Glutamatergic neuron (in vitro differentiated cells): ENCODE measurements around the gene PIM3. TPM values are rescaled to one million over a fixed set of nuclear protein-coding genes. Genes with fewer than 3 reads are reported as not detected.

Experiments used
- DNase-seq: peaks from one replicate; pipeline ENCODE4 v3.0.0; 2022
- H3K27ac Mint-ChIP-seq: one replicate; pipeline ENCODE4 v1.8.0; 2020; ENCODE audit warnings: mild to moderate bottlenecking, mixed read lengths, inconsistent platforms; ENCODE audit not compliant: unreplicated experiment
- H3K27me3 Mint-ChIP-seq: one replicate; pipeline ENCODE4 v1.8.0; 2020; ENCODE audit warnings: mild to moderate bottlenecking, moderate library complexity, mixed read lengths, inconsistent platforms; ENCODE audit not compliant: unreplicated experiment
- H3K36me3 Mint-ChIP-seq: one replicate; pipeline ENCODE4 v1.8.0; 2020; ENCODE audit warnings: mild to moderate bottlenecking, mixed read lengths, inconsistent platforms; ENCODE audit not compliant: unreplicated experiment
- H3K4me1 Mint-ChIP-seq: one replicate; pipeline ENCODE4 v1.8.0; 2020; ENCODE audit warnings: mild to moderate bottlenecking, low read depth, mixed read lengths, inconsistent platforms; ENCODE audit not compliant: unreplicated experiment
- H3K4me3 Mint-ChIP-seq: one replicate; pipeline ENCODE4 v1.8.0; 2020; ENCODE audit warnings: mild to moderate bottlenecking, mixed read lengths, inconsistent platforms; ENCODE audit not compliant: unreplicated experiment
- H3K9me3 Mint-ChIP-seq: one replicate; pipeline ENCODE4 v1.8.0; 2020; ENCODE audit warnings: mild to moderate bottlenecking, moderate library complexity, mixed read lengths, inconsistent platforms; ENCODE audit not compliant: unreplicated experiment
- CTCF ChIP-seq: fragments of 200-600 bp; sonication (generic); IDR thresholded peaks from one replicate; pipeline ENCODE4 v1.5.0; 2021; ENCODE audit not compliant: partially characterized antibody, unreplicated experiment
- total RNA-seq: library from RNA; stranded (reverse); fragmentation: NEBNext Ultra II Directional; extraction: Animal tissue kit (Norgen Biotek cat#: 25700); gene quantifications from one replicate; pipeline ENCODE4 v1.2.1, GENCODE V29; 2021; ENCODE audit not compliant: unreplicated experiment

PIM3 gene
- total RNA-seq, 1 donor from 2014 or later: 32.3 TPM

- DNase-seq: no peak
Measured at GRCh38 chr22:49918911-49919881, 41.4 kb upstream of the PIM3 start.

GRCh38 chr22:49920859-49921258, 39.7 kb upstream of the PIM3 start:
- peaks cover 18% of the 10 kb centered on the region for H3K4me1 Mint-ChIP-seq
- peaks cover 5% of the 10 kb centered on the region for H3K27me3 Mint-ChIP-seq
- no peak for DNase-seq
- no peak for TF ChIP-seq CTCF
- H3K27ac Mint-ChIP-seq: no peak overlapping the region
- H3K4me3 Mint-ChIP-seq: no peak overlapping the region
- H3K36me3 Mint-ChIP-seq: no peaks in the 10 kb centered on the region
- peaks cover 9% of the 10 kb centered on the region for H3K9me3 Mint-ChIP-seq

More at GRCh38 chr22:49918911-49919881, 41.4 kb upstream of the PIM3 start:
- Mint-ChIP-seq H3K9me3 (peaks cover 9% of the 10 kb centered on the region), H3K4me1 (peaks cover 11% of the 10 kb centered on the region), H3K27me3 (peaks cover 5% of the 10 kb centered on the region), H3K36me3 (no peaks in the 10 kb centered on the region), H3K4me3 (peak overlapping the region; percentile 71), H3K27ac (peak overlapping the region; percentile 33)
- TF ChIP-seq CTCF: no peak

DNA sequence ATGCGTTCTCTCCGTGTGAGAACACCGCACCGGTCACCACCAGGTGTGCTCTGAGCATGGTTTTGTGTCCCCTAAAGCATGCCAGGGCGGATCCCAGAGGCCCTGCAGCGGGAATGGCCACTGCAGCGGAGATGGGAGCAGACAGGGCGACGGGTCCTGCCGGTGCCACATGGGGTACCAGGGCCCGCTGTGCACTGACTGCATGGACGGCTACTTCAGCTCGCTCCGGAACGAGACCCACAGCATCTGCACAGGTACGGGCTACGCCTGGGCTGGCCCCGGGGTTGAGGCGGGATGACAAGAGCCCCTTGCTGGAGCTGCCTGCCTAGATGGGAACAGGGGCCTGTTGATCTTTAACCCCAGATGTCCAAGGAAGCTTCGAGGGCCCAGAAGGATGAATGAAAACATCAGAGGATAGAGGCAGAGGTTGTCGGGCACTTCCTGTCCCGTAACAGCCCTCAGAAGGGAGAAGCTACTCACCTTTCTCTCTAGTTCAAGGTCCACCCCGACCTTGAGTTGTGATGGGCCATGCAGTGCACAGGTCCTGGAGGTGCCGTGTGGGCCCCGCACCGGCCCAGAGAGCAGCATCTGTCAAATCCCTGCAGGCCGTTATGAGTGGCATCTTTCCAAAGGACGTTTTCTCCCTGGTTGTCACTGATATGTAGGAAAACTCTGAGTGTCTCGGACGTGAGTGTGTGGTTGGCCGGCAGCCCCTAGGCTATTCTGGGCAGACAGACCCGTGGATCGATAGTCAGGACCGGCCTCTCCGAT, 38.9 kb upstream of the PIM3 start:
- Mint-ChIP-seq H3K9me3 (peaks cover 11% of the 10 kb centered on the region), H3K36me3 (no peaks in the 10 kb centered on the region), H3K4me1 (peaks cover 22% of the 10 kb centered on the region), H3K4me3 (no peak overlapping the region), H3K27me3 (peaks cover 5% of the 10 kb centered on the region), H3K27ac (no peak overlapping the region)
- DNase-seq: no peak
- no peak for TF ChIP-seq CTCF

GRCh38 chr22:49922484-49922883, 38.1 kb upstream of the PIM3 start:
- Mint-ChIP-seq H3K4me1 (peaks cover 29% of the 10 kb centered on the region), H3K36me3 (no peaks in the 10 kb centered on the region), H3K9me3 (peaks cover 10% of the 10 kb centered on the region), H3K4me3 (no peak overlapping the region), H3K27me3 (peaks cover 5% of the 10 kb centered on the region), H3K27ac (no peak overlapping the region)
- no peak for DNase-seq
- TF ChIP-seq CTCF: no peak
